ENCODE measurements around the gene MAPK8IP1.

MAPK8IP1 gene

DNA sequence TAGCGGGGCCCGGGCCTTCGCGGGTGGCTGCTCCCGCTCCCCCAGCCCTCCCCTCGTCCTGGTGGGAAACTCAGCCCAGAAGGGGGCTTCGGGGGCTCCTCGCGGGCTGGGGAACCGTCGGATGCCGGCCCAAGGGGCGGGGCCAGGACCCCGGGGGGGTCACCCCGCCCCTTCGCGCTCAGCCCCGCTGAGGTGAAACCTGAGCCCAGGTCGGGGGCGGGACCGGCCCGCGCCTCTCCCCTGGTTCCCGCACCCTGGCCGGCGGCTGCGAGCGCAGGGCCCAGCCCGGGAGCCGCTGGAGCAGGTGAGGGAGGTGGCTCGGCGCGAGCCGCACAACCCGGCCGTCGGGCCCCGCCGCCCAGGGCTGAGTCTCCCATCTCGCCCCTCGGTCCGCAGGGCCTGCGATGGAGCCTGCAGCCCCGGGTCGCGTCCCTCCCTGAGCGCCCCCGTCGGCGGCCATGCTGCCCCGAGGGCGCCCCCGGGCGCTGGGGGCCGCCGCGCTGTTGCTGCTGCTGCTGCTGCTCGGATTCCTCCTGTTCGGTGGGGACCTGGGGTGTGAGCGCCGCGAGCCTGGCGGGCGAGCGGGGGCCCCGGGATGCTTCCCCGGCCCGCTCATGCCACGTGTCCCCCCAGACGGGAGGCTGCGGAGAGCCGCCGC is 37.1 kb downstream of the MAPK8IP1 start, which contains the start of gene LARGE2:
TSS of gene LARGE2 (plus strand) at position 232 of the 658 bp plus-strand sequence. CDS start at position 459, 227 bp downstream.
- ChIA-PET POLR2A (no interaction called here), CTCF (interaction anchor here (0.8 to 1.6 kb wide), 3 partner anchors 8 to 151 kb away, joined by 3 to 6 read pairs (median 3); no protein-coding TSS in a partner anchor)
- TF ChIP-seq, protein P1, sequence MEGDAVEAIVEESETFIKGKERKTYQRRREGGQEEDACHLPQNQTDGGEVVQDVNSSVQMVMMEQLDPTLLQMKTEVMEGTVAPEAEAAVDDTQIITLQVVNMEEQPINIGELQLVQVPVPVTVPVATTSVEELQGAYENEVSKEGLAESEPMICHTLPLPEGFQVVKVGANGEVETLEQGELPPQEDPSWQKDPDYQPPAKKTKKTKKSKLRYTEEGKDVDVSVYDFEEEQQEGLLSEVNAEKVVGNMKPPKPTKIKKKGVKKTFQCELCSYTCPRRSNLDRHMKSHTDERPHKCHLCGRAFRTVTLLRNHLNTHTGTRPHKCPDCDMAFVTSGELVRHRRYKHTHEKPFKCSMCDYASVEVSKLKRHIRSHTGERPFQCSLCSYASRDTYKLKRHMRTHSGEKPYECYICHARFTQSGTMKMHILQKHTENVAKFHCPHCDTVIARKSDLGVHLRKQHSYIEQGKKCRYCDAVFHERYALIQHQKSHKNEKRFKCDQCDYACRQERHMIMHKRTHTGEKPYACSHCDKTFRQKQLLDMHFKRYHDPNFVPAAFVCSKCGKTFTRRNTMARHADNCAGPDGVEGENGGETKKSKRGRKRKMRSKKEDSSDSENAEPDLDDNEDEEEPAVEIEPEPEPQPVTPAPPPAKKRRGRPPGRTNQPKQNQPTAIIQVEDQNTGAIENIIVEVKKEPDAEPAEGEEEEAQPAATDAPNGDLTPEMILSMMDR (IDR thresholded peaks at IDR 0.05; ENCODE audit: control extremely low read depth, extremely low read depth, low read depth, missing control alignments): no peak
- no peak for DNase-seq (ENCODE audit: extremely low spot score)

DNA sequence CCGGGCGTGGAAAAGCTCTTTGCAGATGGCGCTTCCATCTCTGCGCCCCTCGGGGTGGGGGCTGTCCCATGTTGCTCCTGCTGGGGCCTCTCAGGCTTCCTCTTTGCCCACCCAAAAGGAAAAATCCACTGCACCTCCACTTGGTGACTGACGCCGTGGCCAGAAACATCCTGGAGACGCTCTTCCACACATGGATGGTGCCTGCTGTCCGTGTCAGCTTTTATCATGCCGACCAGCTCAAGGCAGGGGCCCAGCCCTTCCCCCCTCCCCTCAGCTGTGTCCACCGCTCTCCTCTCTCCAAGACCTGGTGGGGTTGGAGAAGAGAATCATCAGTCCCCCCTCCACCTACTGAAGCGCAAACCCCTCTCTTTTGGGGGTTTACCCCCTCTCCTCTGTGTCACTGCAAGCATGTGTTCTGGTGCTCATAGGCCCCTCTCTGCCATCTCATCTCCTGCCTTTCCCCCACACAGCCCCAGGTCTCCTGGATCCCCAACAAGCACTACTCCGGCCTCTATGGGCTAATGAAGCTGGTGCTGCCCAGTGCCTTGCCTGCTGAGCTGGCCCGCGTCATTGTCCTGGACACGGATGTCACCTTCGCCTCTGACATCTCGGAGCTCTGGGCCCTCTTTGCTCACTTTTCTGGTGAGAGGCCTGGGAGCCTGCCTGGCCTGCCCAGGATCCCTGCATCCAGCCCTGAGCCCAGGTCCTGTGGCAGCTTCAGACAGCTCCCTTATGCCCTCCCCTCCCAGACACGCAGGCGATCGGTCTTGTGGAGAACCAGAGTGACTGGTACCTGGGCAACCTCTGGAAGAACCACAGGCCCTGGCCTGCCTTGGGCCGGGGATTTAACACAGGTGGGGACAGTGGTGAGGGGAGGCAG is 38.8 kb downstream of the MAPK8IP1 start:
- TF ChIP-seq, protein P1 (IDR thresholded peaks at IDR 0.05; ENCODE audit: control extremely low read depth, extremely low read depth, low read depth, missing control alignments): no peak
- no peak for DNase-seq (ENCODE audit: extremely low spot score)
- CTCF ChIA-PET: interaction anchor here (1.6 kb wide), 1 partner anchor 12 kb away, joined by 4 read pairs; no protein-coding TSS in a partner anchor
- POLR2A ChIA-PET: interaction anchor here (0.5 kb wide), 1 partner anchor 11 kb away, joined by 5 read pairs; no protein-coding TSS in a partner anchor

DNA sequence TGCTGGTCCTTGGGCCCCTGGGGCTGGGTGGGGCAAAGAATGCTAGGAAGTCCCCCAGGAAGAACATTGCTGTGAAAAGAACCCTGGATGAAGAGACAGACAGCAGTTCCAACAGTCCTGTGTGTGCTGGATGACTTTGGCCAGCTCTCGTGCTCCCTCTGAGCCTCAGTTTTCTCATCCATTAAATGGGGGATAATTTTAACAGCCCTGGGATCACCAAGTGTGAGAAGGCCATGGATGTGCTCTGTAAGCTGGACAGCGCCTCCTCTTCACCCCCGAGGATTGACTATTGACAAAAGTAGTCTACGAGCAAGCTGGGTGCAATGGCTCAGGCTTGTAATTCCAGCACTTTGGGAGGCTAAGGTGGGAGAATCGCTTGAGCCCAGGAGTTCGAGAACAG is 39.5 kb downstream of the MAPK8IP1 start:
- CTCF ChIA-PET: interaction anchor here (1.6 kb wide), 1 partner anchor 12 kb away, joined by 4 read pairs; no protein-coding TSS in a partner anchor
- POLR2A ChIA-PET: no interaction called here
- TF ChIP-seq, protein P1 (IDR thresholded peaks at IDR 0.05; ENCODE audit: control extremely low read depth, extremely low read depth, low read depth, missing control alignments): no peak
- DNase-seq (ENCODE audit: extremely low spot score): no peak

DNA sequence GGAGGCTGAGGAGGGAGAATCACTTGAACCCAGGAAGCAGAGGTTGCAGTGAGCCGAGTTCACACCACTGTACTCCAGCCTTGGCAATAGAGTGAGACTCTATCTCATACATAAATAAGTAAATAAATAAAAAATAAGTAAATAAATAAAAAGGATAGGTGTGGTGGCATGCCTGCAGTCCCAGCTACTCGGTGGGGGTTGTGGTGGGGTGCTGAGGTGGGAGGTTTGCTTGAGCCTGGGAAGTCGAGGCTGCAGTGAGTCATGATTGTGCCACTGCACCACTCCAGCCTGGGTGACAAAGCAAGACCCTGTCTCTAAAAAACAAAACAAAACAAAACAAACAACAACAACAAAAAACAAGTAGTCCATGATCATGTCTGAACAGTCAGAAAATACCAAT is 40.1 kb downstream of the MAPK8IP1 start:
- CTCF ChIA-PET: interaction anchor here (2.2 kb wide), 1 partner anchor 40 kb away, joined by 7 read pairs; no protein-coding TSS in a partner anchor

DNA sequence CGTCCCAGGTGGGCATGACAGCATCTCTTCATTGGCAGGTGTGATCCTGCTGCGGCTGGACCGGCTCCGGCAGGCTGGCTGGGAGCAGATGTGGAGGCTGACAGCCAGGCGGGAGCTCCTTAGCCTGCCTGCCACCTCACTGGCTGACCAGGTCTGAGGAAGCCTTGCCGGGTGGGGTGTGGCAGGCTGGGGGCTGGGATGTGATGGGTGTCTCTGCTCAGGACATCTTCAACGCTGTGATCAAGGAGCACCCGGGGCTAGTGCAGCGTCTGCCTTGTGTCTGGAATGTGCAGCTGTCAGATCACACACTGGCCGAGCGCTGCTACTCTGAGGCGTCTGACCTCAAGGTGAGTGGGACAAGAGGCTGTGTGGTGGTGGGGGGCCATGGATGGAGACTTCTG is 40.5 kb downstream of the MAPK8IP1 start:
- TF ChIP-seq, protein P1 (IDR thresholded peaks at IDR 0.05; ENCODE audit: control extremely low read depth, extremely low read depth, low read depth, missing control alignments): no peak
- no peak for DNase-seq (ENCODE audit: extremely low spot score)
- ChIA-PET CTCF (interaction anchor here (0.7 to 2.2 kb wide), 2 partner anchors 11 to 39 kb away, joined by 3 to 7 read pairs; no protein-coding TSS in a partner anchor), POLR2A (no interaction called here)

More for the DNA sequence above, 40.1 kb downstream of the MAPK8IP1 start:
- TF ChIP-seq, protein P1 (IDR thresholded peaks at IDR 0.05; ENCODE audit: control extremely low read depth, extremely low read depth, low read depth, missing control alignments): no peak
- POLR2A ChIA-PET: no interaction called here
- no peak for DNase-seq (ENCODE audit: extremely low spot score)

All from GM10248 (cell line).